Liver (tissue), 4 donors: ENCODE measurements around the gene SFXN2. TPM values are rescaled to one million over a fixed set of nuclear protein-coding genes. Genes with fewer than 3 reads are reported as not detected.

Experiments used
- polyA plus RNA-seq, 2 donors: library from polyadenylated mRNA; stranded (reverse) in 1 of 2; unstranded in 1 of 2; fragments of 200-250 nt in 1 of 2; fragments of >200 nt in 1 of 2; fragmentation: Nextera tagmentation in 1 of 2; extraction: Ambion mirVana in 1 of 2; gene quantifications; one replicate each; pipeline versions ENCODE4 v1.2.1 to v1.2.3, GENCODE V29; 2013 to 2015
- total RNA-seq, 2 donors: library from RNA; depleted of rRNA; stranded (reverse); fragments of >200 nt; gene quantifications; one replicate each; pipeline ENCODE4 v1.2.3, GENCODE V29; 2014
- donor health status: healthy.
- donor health status: healthy.
- donor health status: healthy.

The SFXN2 gene
- total and polyA plus RNA-seq, 4 donors: 6.0 to 22.6 (median 17.7) TPM

Other genes with a start within 250 kb of the SFXN2 start
- gene ACTR1A, start 211.9 kb upstream of the SFXN2 start, total RNA-seq: 10 to 100 TPM; 40.7 to 51.9 TPM
- 10 to 100 TPM; 24.5 to 29.9 TPM for gene ACTR1A, start 211.9 kb upstream of the SFXN2 start, polyA plus RNA-seq
- 1 to 10 TPM; 2.6 to 3.8 TPM for gene SUFU, start 210.7 kb upstream of the SFXN2 start, total RNA-seq
- 1 to 10 TPM; 1.8 to 3.2 TPM for gene SUFU, start 210.7 kb upstream of the SFXN2 start, polyA plus RNA-seq
- gene TRIM8, start 70.2 kb upstream of the SFXN2 start, total RNA-seq: 10 to 100 TPM; 21.8 to 39.5 TPM
- 10 to 100 TPM; 15.8 to 45.3 TPM for gene TRIM8, start 70.2 kb upstream of the SFXN2 start, polyA plus RNA-seq
- gene ARL3, start 239 bp upstream of the SFXN2 start, total RNA-seq: 1 to 10 TPM; 1.0 to 2.2 TPM
- 1 to 10 TPM; 2.4 to 2.5 TPM for gene ARL3, start 239 bp upstream of the SFXN2 start, polyA plus RNA-seq
- 10 to 100 TPM; 25.3 to 43.6 TPM for gene WBP1L, start 29.3 kb downstream of the SFXN2 start, total RNA-seq
- gene WBP1L, start 29.3 kb downstream of the SFXN2 start, polyA plus RNA-seq: 10 to 100 TPM; 12.3 to 29.9 TPM
- 1 to 10 TPM in 1 of 2 donors, not detected in 1; 1.0 TPM for gene CYP17A1, start 122.8 kb downstream of the SFXN2 start, total RNA-seq
- gene CYP17A1, start 122.8 kb downstream of the SFXN2 start, polyA plus RNA-seq: 10 to 100 TPM in 1 of 2 donors, under 1 TPM in 1; 0.16 to 13.1 TPM
- gene BORCS7, start 139.6 kb downstream of the SFXN2 start, total RNA-seq: 10 to 100 TPM; 30.0 to 30.6 TPM
- gene BORCS7, start 139.6 kb downstream of the SFXN2 start, polyA plus RNA-seq: 10 to 100 TPM; 30.5 to 55.0 TPM
- gene AS3MT, start 154.8 kb downstream of the SFXN2 start, total RNA-seq: 10 to 100 TPM; 18.8 to 38.1 TPM
- 10 to 100 TPM; 13.4 to 13.6 TPM for gene AS3MT, start 154.8 kb downstream of the SFXN2 start, polyA plus RNA-seq
- 10 to 100 TPM; 10.2 to 10.8 TPM for gene CNNM2, start 203.7 kb downstream of the SFXN2 start, total RNA-seq
- gene CNNM2, start 203.7 kb downstream of the SFXN2 start, polyA plus RNA-seq: 1 to 10 TPM; 2.0 to 3.7 TPM